Fibroblast of skin of right quadriceps (primary cell): ENCODE results near the gene APOE.
"Not testable (repeated sequence)": the region's sequence is repeated elsewhere in the genome, so short reads cannot be mapped to it uniquely, and the experiment has no call there.

Source experiments
- DNase-seq: peaks from one replicate; pipeline ENCODE4 v3.0.0-alpha.2; 2013

APOE gene

GRCh38 chr19:44905437-44906160 lies at the start of gene APOE:
Gene APOE (plus strand): TSS chr19:44905796. CDS start chr19:44906625, 829 bp downstream.
- DNase-seq = no peak

GRCh38 chr19:44856421-44857083 lies 49.0 kb upstream of the APOE start:
- no peak for DNase-seq

GRCh38 chr19:44857837-44858236 lies 47.8 kb upstream of the APOE start:
- no peak for DNase-seq

DNA sequence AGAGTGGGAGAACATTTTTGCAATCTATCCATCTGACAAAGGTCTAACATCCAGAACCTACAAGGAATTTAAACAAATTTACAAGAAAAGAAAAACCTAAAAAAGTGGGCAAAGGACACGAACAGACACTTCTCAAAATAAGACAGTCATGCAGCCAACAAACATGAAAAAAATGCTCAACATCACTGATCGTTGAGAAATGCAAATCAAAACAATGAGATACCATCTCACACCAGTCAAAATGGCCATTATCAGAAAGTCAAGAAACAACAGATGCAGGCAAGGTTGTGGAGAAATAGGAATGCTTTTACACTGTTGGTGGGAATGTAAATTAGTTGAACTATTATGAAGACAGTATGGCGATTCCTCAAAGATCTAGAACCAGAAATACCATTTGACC lies 44.0 kb upstream of the APOE start:
- not testable (repeated sequence) for DNase-seq

GRCh38 chr19:44863990-44864389 lies 41.6 kb upstream of the APOE start:
- DNase-seq = no peak

DNA sequence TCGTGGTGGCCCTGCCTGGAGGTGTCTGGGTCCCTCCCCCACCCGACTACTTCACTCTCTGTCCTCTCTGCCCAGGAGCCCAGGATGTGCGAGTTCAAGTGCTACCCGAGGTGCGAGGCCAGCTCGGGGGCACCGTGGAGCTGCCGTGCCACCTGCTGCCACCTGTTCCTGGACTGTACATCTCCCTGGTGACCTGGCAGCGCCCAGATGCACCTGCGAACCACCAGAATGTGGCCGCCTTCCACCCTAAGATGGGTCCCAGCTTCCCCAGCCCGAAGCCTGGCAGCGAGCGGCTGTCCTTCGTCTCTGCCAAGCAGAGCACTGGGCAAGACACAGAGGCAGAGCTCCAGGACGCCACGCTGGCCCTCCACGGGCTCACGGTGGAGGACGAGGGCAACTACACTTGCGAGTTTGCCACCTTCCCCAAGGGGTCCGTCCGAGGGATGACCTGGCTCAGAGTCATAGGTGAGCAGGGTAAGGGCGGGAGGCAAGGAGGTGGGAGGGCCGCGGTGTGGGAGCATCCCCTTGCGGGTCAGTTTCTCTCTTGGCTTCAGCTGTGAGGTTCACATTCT lies 40.3 kb upstream of the APOE start:
- DNase-seq = no peak

DNA sequence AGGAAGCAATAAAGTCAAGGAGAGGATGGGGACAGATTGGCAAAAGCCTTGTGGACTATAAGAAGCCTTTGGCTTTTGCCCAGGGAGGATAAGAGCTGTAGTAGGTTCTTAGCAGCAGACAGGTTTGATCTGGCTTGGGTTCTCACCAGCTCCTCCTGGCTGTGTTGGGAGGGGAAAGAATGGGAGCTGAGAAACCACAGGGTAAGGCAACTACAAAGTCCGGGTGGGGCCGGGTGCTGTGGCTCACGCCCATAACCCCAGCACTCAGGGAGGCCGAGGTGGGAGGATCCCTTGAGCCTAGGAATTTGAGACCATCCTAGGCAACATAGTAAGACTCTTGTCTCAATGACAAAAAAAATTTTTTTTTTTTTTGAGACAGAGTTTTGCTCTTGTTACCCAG lies 38.9 kb upstream of the APOE start:
- no peak for DNase-seq

- no peak for DNase-seq
Observed at GRCh38 chr19:44867578-44867977, 38.0 kb upstream of the APOE start.

DNA sequence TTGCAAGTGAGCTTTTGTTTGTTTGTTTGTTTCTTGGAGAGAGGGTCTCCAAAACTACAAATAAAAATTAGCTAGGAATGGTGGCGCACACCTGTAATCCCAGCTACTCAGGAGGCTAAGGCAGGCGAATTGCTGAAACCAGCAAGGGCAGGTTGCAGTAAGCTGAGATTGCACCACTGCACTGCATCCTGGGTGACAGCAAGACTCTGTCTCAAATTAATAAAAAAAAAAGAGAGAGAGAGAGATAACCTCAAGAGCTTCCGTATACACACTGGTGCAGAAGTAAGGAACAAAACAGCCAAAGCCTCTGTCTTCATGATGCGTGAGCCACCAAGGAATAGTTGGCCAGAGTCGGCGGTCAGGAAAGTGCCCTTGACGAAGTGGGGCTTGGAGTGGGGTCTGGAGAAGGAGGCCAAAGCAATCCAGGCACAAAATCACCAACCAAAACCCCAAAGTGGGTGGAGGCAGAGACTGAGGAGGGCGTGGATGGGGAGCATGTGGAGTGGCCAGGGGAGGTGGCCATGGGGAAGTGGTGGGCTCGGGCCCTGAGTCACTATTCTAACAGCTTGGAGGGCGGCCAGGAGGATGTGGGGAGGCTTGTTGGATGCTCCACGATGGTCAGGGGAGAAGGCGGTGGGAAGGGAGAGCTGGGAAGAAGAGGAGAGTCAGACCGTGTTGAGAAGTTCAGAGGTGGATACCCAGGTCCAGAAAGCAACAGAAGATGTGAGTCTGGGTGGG lies 35.7 kb upstream of the APOE start:
- DNase-seq = peak; percentile 68

DNA sequence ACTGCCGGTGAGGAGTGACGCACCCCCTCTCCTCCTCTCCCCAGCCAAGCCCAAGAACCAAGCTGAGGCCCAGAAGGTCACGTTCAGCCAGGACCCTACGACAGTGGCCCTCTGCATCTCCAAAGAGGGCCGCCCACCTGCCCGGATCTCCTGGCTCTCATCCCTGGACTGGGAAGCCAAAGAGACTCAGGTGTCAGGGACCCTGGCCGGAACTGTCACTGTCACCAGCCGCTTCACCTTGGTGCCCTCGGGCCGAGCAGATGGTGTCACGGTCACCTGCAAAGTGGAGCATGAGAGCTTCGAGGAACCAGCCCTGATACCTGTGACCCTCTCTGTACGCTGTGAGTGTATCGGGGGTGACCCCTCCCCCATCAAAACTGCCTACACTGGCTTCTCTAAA lies 33.8 kb upstream of the APOE start:
- no peak for DNase-seq

DNA sequence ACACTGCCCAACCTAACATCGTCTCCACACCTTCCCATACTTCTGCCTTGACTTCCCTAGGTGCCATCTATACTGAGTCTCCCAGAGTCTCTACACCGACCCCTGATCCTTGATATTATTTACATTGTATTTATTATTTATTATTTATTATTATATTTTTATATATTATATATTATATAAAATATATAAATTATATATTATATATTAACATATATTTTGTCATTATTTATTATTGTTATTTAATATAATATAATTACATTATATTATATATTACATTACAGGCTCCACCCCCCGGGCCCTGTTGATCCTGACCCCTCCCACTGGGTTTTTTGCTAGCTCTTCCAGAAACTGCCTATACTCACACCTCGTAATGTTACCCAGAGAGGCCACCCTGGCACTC lies 32.9 kb upstream of the APOE start:
- DNase-seq = no peak

DNA sequence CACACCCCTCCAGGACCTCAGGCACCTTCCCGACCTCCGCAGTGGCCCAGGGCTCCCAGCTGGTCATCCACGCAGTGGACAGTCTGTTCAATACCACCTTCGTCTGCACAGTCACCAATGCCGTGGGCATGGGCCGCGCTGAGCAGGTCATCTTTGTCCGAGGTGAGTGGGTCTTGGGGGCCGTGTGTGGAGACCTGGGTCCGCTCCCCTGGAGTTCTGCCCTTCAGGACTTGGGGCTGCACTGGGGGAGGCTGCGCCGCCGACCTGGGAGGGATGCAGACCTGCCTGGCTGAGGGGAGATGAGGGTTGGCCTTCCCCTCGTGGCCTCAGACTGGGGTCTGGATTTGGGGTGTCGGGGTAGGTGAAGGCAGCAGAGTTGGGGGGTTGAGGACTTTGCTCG lies 31.3 kb upstream of the APOE start:
- no peak for DNase-seq

DNA sequence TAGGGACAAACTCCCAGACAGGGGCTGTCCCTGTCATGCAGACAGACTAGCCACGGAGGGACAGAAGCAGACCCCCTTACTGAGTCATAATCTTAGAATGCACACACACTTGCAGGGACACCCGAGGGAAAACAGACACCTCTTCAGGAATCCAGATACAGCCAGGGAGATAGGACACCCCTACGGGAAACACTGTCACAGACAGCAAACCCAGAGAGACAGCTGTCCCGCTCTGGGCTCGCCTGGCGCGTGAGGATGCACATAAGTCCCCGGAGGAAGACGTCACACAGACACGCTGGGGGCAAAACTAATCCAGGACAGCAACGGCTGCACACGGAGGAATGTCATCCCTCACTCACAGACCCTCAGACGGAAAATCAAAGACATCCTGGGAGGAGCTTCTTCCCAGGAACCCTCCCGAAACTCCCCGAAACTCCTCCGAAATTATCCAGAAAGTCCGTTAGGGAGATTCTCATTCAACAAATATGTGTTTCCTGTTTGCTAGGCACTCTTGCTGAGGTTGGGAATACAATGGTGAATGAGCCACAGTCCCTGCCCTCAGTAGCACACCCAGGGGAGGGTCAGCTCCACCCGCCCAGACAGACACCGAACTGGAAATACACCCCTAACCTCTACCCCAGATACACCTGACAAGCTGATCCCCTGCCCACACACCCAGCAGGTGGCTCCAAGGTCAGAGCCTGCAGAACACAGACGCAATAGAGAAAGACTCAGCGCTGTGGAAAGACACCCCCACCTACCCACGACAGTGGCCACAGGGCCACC lies 29.7 kb upstream of the APOE start:
- DNase-seq = peak; percentile 42

DNA sequence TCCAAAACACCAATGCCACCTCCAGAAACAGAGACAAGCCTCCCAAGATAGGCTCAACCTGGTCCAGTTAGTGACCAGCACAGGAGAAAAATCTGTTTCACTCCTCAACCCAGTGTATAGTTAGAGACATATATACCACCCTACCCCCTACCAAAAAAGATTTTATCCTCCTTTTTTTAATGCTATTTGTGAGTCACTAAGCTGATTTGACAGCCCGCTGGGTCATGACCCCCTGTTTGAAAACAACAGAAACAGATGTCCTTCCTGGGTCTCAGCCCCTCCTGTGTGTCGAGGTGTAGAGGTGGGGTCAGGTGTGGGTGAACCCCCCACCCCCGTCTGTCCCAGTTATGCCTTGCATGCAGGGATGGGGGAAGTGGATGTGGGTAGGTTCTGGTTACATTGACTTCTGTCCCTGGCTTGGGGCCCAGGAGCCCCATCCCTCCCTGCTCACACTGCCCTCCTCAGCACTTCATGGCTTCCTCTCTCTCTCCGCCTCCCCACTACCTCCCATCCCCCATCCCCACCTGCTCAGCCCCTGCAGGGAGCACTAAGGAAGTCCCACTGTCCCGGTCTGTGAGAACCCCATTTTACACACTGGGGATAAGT lies 28.6 kb upstream of the APOE start:
- no peak for DNase-seq

DNA sequence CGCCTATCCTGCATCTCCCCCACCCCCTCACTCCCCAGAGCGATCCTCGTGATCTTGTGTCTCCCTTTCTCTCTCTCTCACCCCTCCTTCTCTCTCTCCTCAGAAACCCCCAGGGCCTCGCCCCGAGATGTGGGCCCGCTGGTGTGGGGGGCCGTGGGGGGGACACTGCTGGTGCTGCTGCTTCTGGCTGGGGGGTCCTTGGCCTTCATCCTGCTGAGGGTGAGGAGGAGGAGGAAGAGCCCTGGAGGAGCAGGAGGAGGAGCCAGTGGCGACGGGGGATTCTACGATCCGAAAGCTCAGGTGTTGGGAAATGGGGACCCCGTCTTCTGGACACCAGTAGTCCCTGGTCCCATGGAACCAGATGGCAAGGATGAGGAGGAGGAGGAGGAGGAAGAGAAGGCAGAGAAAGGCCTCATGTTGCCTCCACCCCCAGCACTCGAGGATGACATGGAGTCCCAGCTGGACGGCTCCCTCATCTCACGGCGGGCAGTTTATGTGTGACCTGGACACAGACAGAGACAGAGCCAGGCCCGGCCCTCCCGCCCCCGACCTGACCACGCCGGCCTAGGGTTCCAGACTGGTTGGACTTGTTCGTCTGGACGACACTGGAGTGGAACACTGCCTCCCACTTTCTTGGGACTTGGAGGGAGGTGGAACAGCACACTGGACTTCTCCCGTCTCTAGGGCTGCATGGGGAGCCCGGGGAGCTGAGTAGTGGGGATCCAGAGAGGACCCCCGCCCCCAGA lies 27.3 kb upstream of the APOE start:
- DNase-seq = no peak

GRCh38 chr19:44879309-44880065 lies 26.1 kb upstream of the APOE start:
- DNase-seq = no peak

DNA sequence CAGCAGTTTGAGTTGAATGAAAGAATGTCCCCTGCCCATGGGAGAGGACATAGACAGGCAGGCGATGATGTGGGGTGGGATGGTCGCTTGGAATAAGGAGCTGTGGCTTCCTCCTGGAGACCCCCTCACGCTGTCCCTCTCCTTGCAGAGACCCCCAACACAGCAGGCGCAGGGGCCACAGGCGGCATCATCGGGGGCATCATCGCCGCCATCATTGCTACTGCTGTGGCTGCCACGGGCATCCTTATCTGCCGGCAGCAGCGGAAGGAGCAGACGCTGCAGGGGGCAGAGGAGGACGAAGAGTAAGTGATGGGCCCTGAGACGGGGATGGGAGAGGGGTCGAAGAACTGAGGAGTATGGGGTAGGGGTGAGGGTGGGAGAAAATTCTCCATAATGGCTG lies 23.5 kb upstream of the APOE start:
- DNase-seq = no peak

DNA sequence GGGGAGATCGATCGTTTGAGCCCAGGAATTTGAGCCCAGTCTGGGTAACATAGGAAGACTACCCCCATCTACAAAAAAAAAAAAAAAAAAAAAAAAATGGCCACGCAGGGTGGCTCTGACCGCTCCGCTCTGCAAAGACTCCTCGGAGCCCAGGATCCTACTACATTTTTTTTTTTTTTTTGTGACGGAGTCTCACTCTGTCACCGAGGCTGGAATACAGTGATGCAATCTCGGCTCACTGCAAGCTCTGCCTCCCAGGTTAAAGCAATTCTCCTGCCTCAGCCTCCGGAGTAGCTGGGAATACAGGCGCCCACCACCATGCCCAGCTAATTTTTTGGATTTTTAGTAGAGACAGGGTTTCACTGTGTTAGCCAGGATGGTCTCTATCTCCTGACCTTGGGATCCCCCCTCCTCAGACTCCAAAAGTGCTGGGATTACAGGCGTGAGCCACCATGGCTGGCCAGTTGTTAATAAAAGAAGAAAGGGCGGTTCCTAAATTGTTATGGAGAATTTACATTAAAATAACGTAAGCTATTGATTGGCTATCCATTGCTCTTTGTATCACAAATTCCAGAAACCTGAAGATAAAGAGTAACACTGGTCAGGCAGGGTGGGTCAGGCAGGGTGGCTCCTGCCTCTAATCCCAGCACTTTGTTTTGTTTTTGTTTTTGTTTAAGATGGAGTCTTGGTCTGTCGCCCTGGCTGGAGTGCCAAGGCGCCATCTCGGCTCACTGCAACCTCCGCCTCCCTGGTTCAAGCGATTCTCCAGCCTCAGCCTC lies 22.8 kb upstream of the APOE start:
- DNase-seq = not testable (repeated sequence)

DNA sequence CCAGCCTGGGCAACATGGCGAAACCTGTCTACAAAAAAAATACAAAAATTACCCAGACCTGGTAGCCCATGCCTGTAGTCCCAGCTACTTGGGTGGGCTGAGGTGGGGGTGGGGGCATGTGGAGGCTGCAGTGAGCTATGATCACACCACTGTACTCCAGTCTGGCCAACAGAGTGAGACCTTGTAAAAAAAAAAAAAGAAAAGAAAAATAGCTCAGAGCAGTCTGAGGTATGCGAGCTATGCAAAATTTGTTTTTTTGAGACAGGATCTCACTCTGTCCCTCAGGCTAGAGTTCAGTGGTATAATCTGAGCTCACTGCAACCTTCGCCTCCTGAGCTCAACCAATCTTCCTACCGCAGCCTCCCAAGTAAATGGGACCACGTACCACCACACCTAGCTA lies 21.7 kb upstream of the APOE start:
- DNase-seq = peak; percentile 17

- DNase-seq = no peak
Observed at GRCh38 chr19:44884566-44884965, 21.0 kb upstream of the APOE start.
